NCI-H1930 (cell line): ENCODE data around the gene NRG3.
A peak's percentile ranks its signal among the peaks of the same experiment; 100 is the strongest.

Experiments
- DNase-seq, 2 experiments: peaks; one replicate each; lab custom pipeline; 2025; lab: John Stamatoyannopoulos, UW

NRG3 gene

GRCh38 chr10:81874875-81875466, at the start of gene NRG3:
TSS of gene NRG3 (plus strand) at chr10:81875194.
- no peak for DNase-seq

GRCh38 chr10:81828251-81828650, 46.7 kb upstream of the NRG3 start:
- DNase-seq, result no peak

- no peak for DNase-seq
Observed at GRCh38 chr10:81831060-81831459, 43.9 kb upstream of the NRG3 start.

- DNase-seq, result no peak
Observed at GRCh38 chr10:81838950-81839349, 36.0 kb upstream of the NRG3 start.

- DNase-seq, result no peak
Observed at GRCh38 chr10:81843042-81843441, 32.0 kb upstream of the NRG3 start.

- no peak for DNase-seq
Observed at GRCh38 chr10:81847675-81848074, 27.3 kb upstream of the NRG3 start.

GRCh38 chr10:81848514-81848913, 26.5 kb upstream of the NRG3 start:
- DNase-seq, result no peak

GRCh38 chr10:81848931-81849330, 26.1 kb upstream of the NRG3 start:
- DNase-seq, result no peak

- no peak for DNase-seq
Observed at GRCh38 chr10:81862596-81862995, 12.4 kb upstream of the NRG3 start.

- no peak for DNase-seq
Observed at GRCh38 chr10:81863771-81864170, 11.2 kb upstream of the NRG3 start.

- DNase-seq, result no peak
Observed at GRCh38 chr10:81865581-81865980, 9.4 kb upstream of the NRG3 start.

- DNase-seq, result no peak
Observed at GRCh38 chr10:81866753-81867152, 8.2 kb upstream of the NRG3 start.

GRCh38 chr10:81870472-81870871, 4.5 kb upstream of the NRG3 start:
- no peak for DNase-seq

GRCh38 chr10:81871558-81871957, 3.4 kb upstream of the NRG3 start:
- DNase-seq, result no peak

GRCh38 chr10:81872206-81872862, 2.7 kb upstream of the NRG3 start:
- DNase-seq, result no peak

GRCh38 chr10:81873231-81873931, 1.6 kb upstream of the NRG3 start:
- DNase-seq, result no peak

- DNase-seq, result peak; percentile 3 to 6
Observed at GRCh38 chr10:81873932-81874816, 820 bp upstream of the NRG3 start.

GRCh38 chr10:81875467-81876252, 666 bp downstream of the NRG3 start:
- no peak for DNase-seq

GRCh38 chr10:81876253-81877077, 1.5 kb downstream of the NRG3 start:
- no peak for DNase-seq

GRCh38 chr10:81877596-81877995, 2.6 kb downstream of the NRG3 start:
- no peak for DNase-seq

- DNase-seq, result no peak
Observed at GRCh38 chr10:81882011-81882410, 7.0 kb downstream of the NRG3 start.
